HG03095 (cell line): ENCODE results near the gene CTIF.
"Not testable (repeated sequence)": the region's sequence is repeated elsewhere in the genome, so short reads cannot be mapped to it uniquely, and the experiment has no call there.

ENCODE experiments used
- ATAC-seq: cut with Tn5 transposase; IDR thresholded peaks from one replicate; pipeline ENCODE4 v1.9.1; 2021; ENCODE audit warnings: moderate library complexity; ENCODE audit not compliant: unreplicated experiment

CTIF gene

GRCh38 chr18:48638896-48639771 lies 100.3 kb downstream of the CTIF start:
- no peak for ATAC-seq

- ATAC-seq, result no peak
Observed at GRCh38 chr18:48639772-48640432, 101.1 kb downstream of the CTIF start.

DNA sequence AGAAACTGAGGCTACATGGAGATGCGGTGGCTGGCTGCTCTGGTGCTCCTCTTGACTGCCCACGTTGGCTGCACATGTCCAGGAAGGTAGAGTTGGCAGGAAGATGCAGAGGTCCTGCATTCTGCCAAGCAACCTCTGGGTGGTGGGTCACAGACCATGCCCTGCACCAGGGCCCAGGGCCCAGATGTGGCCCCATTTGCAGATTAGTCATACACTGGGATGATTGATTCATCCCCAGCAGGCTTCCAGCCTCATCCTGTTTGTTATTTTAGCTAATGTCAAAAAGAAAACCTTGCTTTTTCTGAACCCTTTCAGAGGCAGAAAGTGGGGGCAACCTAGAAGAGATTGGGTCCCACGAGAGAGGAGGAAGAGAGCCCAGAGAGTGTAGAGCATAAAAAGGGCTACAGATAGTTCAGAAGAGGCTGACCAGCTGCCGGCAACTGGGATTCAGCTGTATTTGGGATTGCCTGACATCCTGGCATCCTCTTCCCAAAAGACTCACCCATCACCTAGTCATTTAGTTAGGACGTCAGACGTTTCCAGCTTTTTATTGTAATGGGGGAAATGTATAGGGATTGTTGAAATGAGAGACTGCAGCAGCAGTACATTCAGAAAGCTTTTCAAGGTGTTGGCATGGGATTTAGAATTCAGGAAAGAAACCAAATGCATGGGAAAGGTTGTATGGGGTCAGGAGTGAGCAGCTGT lies 101.9 kb downstream of the CTIF start:
- ATAC-seq, result no peak

DNA sequence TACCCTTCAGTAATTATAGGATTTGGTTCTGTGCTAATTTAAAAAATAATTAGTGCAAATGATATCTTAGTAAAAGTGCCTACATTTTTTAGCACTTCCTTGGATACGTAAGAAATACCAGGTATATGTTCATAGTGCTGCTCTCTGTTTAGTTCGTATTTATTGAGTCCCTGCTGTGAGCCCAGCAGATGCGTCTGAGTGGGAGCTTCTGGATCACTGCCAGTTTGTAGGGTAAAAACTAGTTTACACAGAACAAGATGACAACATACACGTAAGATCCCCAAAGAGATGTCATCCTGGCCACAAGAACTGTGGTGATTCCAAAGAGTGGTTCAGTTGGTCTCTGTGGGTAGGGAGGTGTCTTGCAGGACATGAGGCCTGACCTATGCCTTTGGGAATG lies 103.2 kb downstream of the CTIF start:
- ATAC-seq, result no peak

DNA sequence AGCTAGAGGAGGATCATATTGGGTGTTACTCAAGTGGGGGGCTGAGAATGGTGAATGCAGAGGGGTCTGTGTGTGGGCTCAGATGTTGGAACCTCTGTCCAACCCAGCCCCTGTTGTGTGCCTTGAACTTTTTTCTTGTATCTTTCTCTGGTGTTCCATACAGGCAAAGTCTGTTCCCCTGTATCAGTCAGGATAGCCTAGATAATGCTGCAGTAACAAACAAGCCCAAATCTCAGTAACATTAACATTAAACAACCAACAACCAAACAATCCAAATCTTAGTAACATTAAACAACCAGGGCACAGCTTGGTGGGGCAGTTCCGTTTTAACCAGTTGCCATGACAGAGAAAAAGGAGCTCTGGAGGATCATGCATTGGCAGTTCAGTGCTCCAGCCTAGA lies 103.7 kb downstream of the CTIF start:
- no peak for ATAC-seq

DNA sequence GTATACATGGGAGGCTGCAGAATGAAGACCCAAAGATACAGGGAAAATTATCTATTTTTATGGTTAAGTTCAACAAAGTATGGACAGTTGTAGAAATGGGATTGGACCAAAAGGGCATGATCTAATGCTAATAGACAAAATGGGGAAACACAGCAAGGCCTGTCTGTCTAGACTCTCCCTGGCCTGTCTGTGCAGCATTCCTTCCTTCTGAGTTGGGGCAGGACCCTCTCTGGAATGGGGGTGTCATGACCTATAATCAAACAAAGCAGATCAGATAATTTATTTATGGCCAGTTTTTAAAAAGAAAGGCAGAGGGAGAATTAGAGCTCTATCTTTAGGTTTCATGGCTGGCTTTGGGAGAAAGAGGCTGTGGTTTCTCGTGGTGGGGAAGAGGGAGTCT lies 104.4 kb downstream of the CTIF start:
- no peak for ATAC-seq

- no peak for ATAC-seq
Observed at GRCh38 chr18:48644029-48644428, 105.2 kb downstream of the CTIF start.

- no peak for ATAC-seq
Observed at GRCh38 chr18:48645427-48646002, 106.7 kb downstream of the CTIF start.

- no peak for ATAC-seq
Observed at GRCh38 chr18:48646976-48647375, 108.1 kb downstream of the CTIF start.

DNA sequence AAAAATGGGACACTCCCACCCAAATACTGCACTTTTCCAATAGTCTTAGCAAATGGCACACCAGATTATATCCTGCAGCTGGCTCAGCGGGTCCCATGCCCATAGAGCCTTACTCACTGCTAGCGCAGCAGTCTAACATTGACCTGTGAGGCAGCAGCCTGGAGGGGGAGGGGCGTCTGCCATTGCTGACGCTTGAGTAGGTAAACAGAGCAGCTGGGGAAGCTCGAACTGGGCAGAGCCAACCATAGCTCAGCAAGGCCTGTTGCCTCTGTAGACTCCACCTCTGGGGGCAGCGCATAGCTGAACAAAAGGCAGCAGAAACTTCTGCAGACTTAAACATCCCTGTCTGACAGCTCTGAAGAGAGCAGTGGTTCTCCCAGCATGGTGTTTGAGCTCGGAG lies 110.4 kb downstream of the CTIF start:
- no peak for ATAC-seq

GRCh38 chr18:48654591-48654990 lies 115.8 kb downstream of the CTIF start:
- not testable (repeated sequence) for ATAC-seq

DNA sequence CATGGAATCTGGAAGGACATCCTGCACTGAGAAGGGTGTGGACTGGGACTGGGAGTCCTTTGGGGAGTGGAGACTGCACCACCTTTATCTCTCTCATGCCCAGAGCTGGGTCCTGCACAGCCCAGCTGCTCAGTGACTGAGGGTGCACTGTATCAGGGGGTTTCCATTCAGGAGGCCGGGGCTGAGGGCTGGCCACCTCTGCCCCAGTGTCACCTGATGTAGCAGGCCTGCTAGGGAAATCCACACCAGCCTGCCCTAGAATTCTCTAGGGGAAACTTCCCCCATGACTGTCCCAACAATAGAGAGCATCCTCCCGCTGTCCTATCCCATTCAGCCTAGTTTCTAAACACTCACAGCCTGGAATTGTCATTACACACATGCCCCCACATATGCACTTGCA lies 116.7 kb downstream of the CTIF start:
- no peak for ATAC-seq

DNA sequence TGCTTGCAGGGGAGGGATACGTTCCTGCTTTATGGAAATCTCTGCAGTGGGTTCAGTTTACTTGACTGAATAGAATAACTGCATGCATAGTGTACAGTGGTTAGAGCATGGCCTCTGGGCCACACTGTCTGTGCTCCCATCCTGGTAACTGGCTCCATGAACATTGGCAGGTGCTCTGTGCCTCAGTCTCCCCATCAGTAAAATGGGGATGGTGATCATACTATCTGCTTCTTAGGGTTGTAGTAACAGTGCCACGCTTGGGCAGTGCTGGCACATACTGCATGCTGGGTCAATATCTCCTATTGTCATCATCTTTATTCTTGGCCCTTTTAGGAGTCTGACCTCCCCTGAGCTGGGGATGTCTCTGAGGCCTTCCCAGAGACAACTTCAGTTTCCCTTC lies 117.3 kb downstream of the CTIF start:
- ATAC-seq, result no peak

GRCh38 chr18:48656582-48656981 lies 117.8 kb downstream of the CTIF start:
- no peak for ATAC-seq

- ATAC-seq, result no peak
Observed at GRCh38 chr18:48657447-48658120, 118.8 kb downstream of the CTIF start.

DNA sequence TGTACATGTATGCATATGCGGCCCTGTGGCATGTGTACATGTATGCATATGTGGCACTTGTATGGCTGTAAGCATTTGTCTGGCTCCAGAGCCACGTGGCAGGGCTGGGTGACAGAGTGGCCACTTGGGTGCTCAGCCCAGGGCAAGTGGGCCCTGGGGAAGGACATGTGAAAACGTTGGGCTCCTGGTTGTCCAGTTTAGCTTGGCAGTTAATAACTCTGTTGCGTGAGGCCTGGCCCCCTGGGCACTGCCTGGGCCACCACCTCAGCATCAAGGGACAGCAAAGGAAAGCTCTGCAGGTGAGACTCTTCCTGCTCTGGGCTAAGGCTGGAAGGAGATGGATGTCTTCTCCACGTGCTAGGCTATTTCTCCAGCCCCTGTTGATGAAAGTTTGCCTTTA lies 119.9 kb downstream of the CTIF start:
- no peak for ATAC-seq

DNA sequence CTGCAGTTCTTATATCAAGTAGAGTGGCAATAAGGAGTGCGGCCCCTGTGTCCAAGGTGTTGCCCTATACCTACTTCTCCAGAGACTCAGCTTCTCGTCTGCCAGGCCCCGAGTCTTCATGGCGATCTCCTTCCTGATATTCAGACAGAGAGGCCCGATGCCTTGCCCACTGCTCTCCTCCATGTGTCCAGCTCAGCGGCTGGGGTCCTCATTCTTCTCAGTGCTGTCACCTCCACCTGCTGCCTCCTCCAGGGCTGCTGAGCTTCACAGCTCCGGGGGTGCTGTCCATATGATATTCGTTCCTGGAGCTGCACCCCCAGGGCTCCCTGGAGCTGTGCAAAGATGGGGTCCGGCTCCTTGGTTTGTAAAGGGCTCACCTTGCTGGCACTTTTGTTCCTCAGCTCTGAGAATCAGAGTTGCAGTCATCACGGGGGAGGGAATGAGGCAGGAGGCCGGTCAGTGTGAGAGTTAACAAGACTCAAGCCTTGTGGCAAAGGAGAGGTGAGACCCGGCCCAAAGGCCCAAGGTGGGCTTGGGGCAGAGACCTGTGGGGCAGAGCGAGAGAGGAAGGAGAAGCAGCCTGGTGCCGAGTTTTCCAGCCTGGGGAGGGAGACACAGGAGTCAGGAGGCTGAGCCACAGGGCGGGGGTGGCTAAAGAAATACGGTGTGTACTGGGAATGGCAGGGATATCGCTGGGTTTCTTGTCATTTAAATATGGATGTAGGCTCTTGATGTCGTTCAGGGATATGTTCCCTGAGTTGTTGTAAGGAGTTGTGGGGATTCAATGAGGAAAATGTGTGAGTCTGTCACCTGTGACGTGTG lies 120.6 kb downstream of the CTIF start:
- no peak for ATAC-seq

- ATAC-seq, result no peak
Observed at GRCh38 chr18:48660346-48661228, 121.8 kb downstream of the CTIF start.

GRCh38 chr18:48661421-48661820 lies 122.6 kb downstream of the CTIF start:
- ATAC-seq, result no peak
